ENCODE results near the gene ACTR10. TPM values are rescaled to one million over a fixed set of nuclear protein-coding genes. Genes with fewer than 3 reads are reported as not detected.

ACTR10 gene
- total RNA-seq, 1 experiment from 2014 or later = 39.6 TPM

DNA sequence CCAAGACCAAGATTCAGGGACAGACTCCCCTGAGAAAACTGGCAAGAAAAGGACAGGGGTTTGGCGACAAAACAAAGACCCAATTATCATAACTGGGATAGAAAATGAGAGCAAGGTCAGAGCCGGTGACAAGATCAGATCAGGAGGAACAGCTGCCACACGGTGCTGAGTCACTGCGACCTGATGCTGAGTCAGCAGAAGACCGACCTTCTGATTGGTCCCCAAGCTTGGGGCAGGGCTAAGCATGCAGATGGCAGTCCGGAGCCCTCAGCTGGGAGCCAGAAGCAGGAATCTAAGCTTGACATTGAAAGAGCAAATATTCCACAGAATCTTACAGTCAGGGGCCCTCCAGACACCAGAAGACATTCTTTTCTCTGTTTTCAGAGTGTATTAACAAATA lies 28.9 kb upstream of the ACTR10 start:
- Histone ChIP-seq H3K27me3 (ENCODE audit: insufficient read depth, low read length) (no peaks in the 10 kb centered on the region), H3K9me3 (ENCODE audit: control insufficient read depth in 1 of 2, insufficient read depth in 1 of 2, low read depth in 1 of 2, low read length in 2 of 2) (no peaks in the 10 kb centered on the region), H3K27ac (ENCODE audit: low read depth, low read length) (no peak overlapping the region), H3K36me3 (ENCODE audit: control insufficient read depth in 1 of 2, insufficient read depth in 2 of 2, low read length in 2 of 2) (no peaks in the 10 kb centered on the region), H4K20me1 (ENCODE audit: insufficient read depth) (no peaks in the 10 kb centered on the region), H3K79me2 (ENCODE audit: insufficient read depth, low read length) (no peaks in the 10 kb centered on the region), H3K4me2 (ENCODE audit: low read length) (peak overlapping the region; percentile 44), H2AFZ (ENCODE audit: low read depth, low read length, poor library complexity, severe bottlenecking) (peak overlapping the region; percentile 89), H3K9ac (ENCODE audit: low read length) (0 out of 2 replicates have a peak overlapping the region, but pooled peaks have one; percentile 8), H3K4me3 (replicated peaks in 1 of 2; ENCODE audit: low read depth in 1 of 2, low read length in 2 of 2) (no peak overlapping the region), H3K9me2 (ENCODE audit: insufficient read depth) (no peaks in the 10 kb centered on the region), H3K4me1 (ENCODE audit: control insufficient read depth in 1 of 2, insufficient read depth in 2 of 2, low read length in 2 of 2) (peaks cover 5 to 18% of the 10 kb centered on the region in 2 experiments; a peak in 3 of 4 replicates)
- CTCF ChIA-PET = no interaction called here
- ATAC-seq (peak; percentile 96), DNase-seq (ENCODE audit: low read depth, low spot score) (peak; percentile 83)
- no TSS peak for BruUV-seq (replicated peaks)
- RAD21 ChIA-PET (ENCODE audit: low non-redundant PET in 1 of 2, low total read pairs in 2 of 2, uncharacterized antibody in 2 of 2, unreplicated experiment in 2 of 2) = no interaction called here
- intact Hi-C loops (cut with micrococcal nuclease) = no loop called here
- POLR2A ChIA-PET = interaction anchor here (1.1 kb wide), 1 partner anchor 338 kb away, joined by 3 read pairs; no protein-coding TSS in a partner anchor
- no peak for TF ChIP-seq RAD21 (IDR thresholded peaks at IDR 0.05; ENCODE audit: low read depth)
- no peak for TF ChIP-seq SIN3A (IDR thresholded peaks at IDR 0.05; ENCODE audit: low read depth)
- TF ChIP-seq, protein P1, sequence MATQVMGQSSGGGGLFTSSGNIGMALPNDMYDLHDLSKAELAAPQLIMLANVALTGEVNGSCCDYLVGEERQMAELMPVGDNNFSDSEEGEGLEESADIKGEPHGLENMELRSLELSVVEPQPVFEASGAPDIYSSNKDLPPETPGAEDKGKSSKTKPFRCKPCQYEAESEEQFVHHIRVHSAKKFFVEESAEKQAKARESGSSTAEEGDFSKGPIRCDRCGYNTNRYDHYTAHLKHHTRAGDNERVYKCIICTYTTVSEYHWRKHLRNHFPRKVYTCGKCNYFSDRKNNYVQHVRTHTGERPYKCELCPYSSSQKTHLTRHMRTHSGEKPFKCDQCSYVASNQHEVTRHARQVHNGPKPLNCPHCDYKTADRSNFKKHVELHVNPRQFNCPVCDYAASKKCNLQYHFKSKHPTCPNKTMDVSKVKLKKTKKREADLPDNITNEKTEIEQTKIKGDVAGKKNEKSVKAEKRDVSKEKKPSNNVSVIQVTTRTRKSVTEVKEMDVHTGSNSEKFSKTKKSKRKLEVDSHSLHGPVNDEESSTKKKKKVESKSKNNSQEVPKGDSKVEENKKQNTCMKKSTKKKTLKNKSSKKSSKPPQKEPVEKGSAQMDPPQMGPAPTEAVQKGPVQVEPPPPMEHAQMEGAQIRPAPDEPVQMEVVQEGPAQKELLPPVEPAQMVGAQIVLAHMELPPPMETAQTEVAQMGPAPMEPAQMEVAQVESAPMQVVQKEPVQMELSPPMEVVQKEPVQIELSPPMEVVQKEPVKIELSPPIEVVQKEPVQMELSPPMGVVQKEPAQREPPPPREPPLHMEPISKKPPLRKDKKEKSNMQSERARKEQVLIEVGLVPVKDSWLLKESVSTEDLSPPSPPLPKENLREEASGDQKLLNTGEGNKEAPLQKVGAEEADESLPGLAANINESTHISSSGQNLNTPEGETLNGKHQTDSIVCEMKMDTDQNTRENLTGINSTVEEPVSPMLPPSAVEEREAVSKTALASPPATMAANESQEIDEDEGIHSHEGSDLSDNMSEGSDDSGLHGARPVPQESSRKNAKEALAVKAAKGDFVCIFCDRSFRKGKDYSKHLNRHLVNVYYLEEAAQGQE (IDR thresholded peaks at IDR 0.05; ENCODE audit: low read depth) = no peak
- TF ChIP-seq FOSL1 (IDR thresholded peaks at IDR 0.05; ENCODE audit: low read depth) = peak; percentile 51
- no peak for TF ChIP-seq EZH2 (IDR thresholded peaks at IDR 0.05)
- TF ChIP-seq TCF7L2 (IDR thresholded peaks at IDR 0.05; ENCODE audit: borderline replicate concordance, extremely low read depth, insufficient read depth, insufficient read length) = no peak
- no peak for TF ChIP-seq ZNF274 (IDR thresholded peaks at IDR 0.05; ENCODE audit: low read depth, low read length)
- TF ChIP-seq, protein P2, sequence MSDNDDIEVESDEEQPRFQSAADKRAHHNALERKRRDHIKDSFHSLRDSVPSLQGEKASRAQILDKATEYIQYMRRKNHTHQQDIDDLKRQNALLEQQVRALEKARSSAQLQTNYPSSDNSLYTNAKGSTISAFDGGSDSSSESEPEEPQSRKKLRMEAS (IDR thresholded peaks at IDR 0.05) = peak; percentile 44; the same call in 1 of the 2 replicates
- no peak for TF ChIP-seq CEBPB (IDR thresholded peaks at IDR 0.05; ENCODE audit: low read depth)
- no peak for TF ChIP-seq EGR1 (IDR thresholded peaks at IDR 0.05; ENCODE audit: low read depth)
- TF ChIP-seq, protein P3, sequence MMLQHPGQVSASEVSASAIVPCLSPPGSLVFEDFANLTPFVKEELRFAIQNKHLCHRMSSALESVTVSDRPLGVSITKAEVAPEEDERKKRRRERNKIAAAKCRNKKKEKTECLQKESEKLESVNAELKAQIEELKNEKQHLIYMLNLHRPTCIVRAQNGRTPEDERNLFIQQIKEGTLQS (IDR thresholded peaks at IDR 0.05) = no peak
- no peak for TF ChIP-seq ZFX (IDR thresholded peaks at IDR 0.05)
- no peak for TF ChIP-seq POLR2A (IDR thresholded peaks at IDR 0.05; ENCODE audit: borderline replicate concordance, extremely low read depth, insufficient read depth, insufficient read length)
